Stimulated activated CD8-positive, alpha-beta memory T cell treated with anti-CD3 and anti-CD28 coated beads, Interleukin-15, amount 100 ng/mL, for 4 hours (primary cell): Measurements from ENCODE around the gene ANKK1.

Experiments
- DNase-seq, 2 donors: peaks; one replicate each; pipeline ENCODE4 v3.0.0-alpha.2; 2020; ENCODE audit warnings: low read depth in 2 of 2

ANKK1 gene

DNA sequence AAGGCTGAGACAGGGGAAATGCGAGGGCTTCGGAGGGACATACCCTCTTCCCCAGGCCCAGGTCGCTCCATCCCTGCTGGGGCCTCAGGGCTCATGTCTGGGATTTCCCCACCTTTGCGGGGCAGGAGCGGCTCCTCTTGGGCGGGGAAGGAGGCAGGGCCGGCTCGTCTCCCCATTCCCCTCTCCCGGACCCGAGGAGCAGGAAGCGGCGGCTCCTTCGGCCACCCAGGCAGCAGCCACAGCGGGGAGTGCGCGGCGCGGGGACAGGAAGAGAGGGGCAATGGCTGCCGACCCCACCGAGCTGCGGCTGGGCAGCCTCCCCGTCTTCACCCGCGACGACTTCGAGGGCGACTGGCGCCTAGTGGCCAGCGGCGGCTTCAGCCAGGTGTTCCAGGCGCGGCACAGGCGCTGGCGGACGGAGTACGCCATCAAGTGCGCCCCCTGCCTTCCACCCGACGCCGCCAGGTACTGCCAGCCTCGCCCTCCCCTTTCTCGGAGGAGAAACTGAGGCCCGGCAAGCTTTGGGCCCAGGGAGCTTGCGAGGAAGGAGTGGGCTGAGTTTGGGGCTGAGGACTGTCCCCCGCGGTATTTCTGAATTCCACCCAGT is at the start of gene ANKK1:
Gene ANKK1 (plus strand): TSS at position 175 of the 607 bp plus-strand sequence. CDS start 106 bp downstream, at position 281.
- no peak for DNase-seq

- DNase-seq = no peak
Observed at GRCh38 chr11:113338730-113339129, 48.8 kb upstream of the ANKK1 start.

DNA sequence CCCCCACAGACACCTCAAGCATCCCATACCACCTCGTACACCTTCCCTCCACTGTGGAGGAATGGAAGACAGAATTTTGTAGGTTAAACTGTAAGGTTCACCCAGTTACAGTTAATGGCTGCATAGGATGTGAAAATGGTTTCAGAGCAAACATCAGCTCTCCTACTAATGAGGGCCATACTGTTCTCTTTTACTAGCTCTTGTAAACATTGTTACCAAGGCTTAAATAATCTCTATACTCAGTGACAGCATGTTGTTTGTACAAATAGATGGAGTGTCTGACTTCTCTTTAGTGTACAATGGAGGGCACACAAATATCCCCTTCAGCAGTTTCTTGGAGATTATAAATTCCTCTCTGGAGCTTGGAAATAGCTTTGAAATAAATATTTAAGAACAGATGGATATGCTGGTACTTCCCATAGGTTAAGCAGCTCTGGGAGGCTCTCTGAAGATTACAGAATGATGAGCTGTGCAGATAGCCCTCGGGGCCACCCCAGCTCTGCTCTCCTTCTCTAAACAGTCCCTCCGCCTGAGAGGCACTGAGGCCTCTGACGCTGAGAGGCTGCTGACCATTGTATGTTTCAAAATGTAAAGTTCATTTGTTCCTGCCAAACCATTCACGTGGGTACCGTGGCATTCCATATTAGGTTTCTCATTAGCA is 47.5 kb upstream of the ANKK1 start:
- DNase-seq = no peak

- no peak for DNase-seq
Observed at GRCh38 chr11:113341388-113342165, 46.0 kb upstream of the ANKK1 start.

- no peak for DNase-seq
Observed at GRCh38 chr11:113345978-113346377, 41.6 kb upstream of the ANKK1 start.

GRCh38 chr11:113349528-113349927 is 38.1 kb upstream of the ANKK1 start:
- DNase-seq = no peak

DNA sequence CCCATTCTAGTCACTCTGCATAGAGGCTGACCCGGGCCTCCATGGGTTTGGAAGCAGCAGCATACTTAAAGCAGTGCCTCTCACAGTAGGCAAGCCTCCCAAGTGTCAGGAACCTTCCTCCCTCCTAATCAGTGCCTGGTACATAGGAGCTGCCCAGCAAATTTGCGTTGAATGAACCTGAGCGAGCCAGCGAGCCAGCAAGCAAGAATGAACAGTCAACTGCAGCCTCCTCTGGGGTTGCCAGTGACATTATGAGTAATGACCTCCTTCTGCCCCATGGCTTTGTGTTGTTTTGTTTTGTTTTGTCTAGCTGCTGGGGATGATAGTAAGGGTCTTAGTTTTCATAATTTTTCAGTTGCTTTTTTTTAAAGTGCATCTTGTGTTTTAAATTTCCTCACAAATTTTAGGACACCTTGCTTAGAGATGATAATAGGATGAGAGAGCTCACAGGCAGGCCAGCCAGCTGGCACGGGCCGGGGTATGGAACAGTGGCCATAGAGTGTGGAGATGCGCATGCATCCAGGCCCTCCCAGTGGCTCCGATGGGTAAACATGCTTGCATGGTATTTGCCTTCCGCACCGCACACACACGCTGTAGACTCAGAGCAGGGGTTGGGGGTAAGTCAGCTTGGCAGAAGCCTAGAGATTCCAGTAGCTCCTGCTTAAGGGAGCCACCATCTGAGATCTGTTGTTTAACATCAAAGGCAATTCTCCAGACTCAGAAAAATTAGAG is 37.1 kb upstream of the ANKK1 start:
- DNase-seq = no peak

GRCh38 chr11:113351068-113351450 is 36.5 kb upstream of the ANKK1 start:
- no peak for DNase-seq

- DNase-seq = no peak
Observed at GRCh38 chr11:113351480-113351879, 36.1 kb upstream of the ANKK1 start.

GRCh38 chr11:113356203-113356602 is 31.4 kb upstream of the ANKK1 start:
- DNase-seq = no peak

- no peak for DNase-seq
Observed at GRCh38 chr11:113363406-113363805, 24.2 kb upstream of the ANKK1 start.

GRCh38 chr11:113363996-113364641 is 23.5 kb upstream of the ANKK1 start:
- DNase-seq = no peak

GRCh38 chr11:113365895-113366294 is 21.7 kb upstream of the ANKK1 start:
- no peak for DNase-seq

DNA sequence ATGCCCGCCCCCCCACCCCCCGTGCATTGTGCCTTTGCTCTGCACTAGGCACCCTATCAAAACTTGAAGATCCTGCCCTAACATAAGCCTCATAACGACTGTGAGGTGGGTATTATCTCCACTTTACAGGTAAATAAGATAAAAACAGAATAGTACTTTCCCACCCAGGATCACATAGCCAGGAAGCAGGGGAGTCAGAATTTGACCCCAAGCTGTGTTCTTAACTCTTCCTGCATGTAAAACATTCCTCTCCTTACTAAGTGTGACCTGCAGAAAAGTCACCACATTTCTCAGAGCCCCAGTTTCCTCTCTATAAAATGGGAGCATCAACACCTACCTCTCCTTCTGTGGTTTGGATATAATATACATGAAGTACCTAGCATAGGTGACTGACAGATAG is 18.2 kb upstream of the ANKK1 start:
- no peak for DNase-seq

GRCh38 chr11:113370634-113371033 is 16.9 kb upstream of the ANKK1 start:
- no peak for DNase-seq

DNA sequence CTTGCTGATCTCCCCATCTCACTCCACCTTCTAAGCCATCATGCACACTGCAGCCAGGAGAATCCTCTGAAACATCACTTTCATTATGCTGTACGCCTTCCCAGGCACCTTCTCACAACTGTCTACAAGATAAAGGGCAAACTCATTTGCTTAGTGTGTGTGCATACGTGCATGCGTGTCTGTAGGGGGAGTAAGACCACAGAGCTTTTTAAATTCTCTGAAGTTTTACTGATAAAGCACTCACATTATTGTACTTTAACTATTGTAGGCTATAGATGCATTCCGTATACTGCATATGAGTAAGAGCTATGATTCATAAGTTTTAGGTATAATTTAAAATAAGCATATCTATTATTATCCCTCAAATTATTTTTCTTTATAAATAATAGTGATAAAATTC is 15.3 kb upstream of the ANKK1 start:
- no peak for DNase-seq

- no peak for DNase-seq
Observed at GRCh38 chr11:113373306-113373705, 14.3 kb upstream of the ANKK1 start.

GRCh38 chr11:113373981-113374560 is 13.5 kb upstream of the ANKK1 start:
- DNase-seq = no peak

- DNase-seq = no peak
Observed at GRCh38 chr11:113375402-113375801, 12.2 kb upstream of the ANKK1 start.

GRCh38 chr11:113376156-113376555 is 11.4 kb upstream of the ANKK1 start:
- DNase-seq = no peak

DNA sequence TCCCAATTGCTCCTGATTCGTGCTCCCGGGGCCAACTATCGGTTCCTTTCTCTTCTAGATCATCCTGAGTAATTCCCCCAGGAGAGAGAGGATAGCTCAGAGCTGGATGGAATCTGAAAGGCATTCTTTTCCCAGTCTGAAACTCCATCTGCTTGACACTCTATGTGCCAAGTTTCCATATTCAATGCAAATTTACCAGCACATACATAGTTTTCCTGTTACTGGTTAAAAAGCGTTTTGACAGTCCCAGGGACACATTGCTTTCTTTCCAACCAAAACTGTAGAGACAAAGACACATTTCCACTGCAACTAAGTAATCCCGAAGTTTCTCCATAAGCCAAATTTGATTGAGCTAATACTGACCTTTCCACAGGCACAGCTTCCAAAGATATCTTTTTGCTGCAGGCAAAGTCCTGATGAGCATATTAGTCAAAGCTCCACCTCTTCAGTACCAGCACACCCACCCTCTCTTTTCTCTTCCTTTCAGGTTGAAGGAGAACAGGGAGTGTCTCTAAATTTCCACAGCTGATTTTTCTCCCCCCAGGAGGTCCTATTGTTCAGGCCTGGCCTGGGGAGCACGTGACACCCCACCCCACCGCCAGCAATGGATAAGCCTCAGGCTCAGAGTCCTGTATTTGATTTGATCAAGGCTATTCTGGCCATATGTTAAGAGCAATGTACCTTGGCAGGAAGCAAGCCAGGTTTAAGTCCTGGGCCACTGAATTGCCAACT is 9.7 kb upstream of the ANKK1 start:
- DNase-seq = no peak
